Esophagus squamous epithelium (tissue), 4 donors: Measurements from ENCODE around the gene CD3D.

Experiments
- POLR2A ChIP-seq, 4 donors: fragments of 450-650 bp; IDR thresholded peaks; one replicate each; pipeline ENCODE4 v1.6.1; 2017; ENCODE audit warnings: antibody characterized with exemption in 4 of 4, mild to moderate bottlenecking in 4 of 4, moderate library complexity in 3 of 4
- TF ChIP-seq, protein P1 (sequence below), 6 experiments: fragments of 450-650 bp in 4 of 6; fragments of 200-600 bp in 2 of 6; sonication (generic) in 2 of 6; IDR thresholded peaks; one replicate each; pipeline ENCODE4 v1.5.1; 2016 to 2019; ENCODE audit warnings: antibody characterized with exemption in 6 of 6, mild to moderate bottlenecking in 4 of 6, moderate library complexity in 4 of 6

DNA sequence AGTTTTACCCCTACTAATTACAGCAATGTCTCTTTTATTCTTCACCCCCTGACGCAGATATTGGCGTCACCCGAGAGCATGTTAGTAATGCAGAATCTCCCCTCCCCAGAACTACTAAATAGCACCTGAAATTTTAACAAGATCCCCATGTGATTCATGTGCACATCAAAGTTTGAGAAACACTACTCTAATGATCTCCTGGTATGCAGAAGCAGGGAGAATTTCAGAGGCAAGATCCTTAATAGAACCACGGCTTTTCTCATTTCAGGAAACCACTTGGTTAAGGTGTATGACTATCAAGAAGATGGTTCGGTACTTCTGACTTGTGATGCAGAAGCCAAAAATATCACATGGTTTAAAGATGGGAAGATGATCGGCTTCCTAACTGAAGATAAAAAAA, 7.0 kb upstream of the CD3D start:
- no peak for TF ChIP-seq POLR2A (IDR thresholded peaks at IDR 0.05)
- TF ChIP-seq, protein P1, sequence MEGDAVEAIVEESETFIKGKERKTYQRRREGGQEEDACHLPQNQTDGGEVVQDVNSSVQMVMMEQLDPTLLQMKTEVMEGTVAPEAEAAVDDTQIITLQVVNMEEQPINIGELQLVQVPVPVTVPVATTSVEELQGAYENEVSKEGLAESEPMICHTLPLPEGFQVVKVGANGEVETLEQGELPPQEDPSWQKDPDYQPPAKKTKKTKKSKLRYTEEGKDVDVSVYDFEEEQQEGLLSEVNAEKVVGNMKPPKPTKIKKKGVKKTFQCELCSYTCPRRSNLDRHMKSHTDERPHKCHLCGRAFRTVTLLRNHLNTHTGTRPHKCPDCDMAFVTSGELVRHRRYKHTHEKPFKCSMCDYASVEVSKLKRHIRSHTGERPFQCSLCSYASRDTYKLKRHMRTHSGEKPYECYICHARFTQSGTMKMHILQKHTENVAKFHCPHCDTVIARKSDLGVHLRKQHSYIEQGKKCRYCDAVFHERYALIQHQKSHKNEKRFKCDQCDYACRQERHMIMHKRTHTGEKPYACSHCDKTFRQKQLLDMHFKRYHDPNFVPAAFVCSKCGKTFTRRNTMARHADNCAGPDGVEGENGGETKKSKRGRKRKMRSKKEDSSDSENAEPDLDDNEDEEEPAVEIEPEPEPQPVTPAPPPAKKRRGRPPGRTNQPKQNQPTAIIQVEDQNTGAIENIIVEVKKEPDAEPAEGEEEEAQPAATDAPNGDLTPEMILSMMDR (IDR thresholded peaks at IDR 0.05) = no peak
